HCT116 (cell line): ENCODE results near the gene MFAP2. TPM values are rescaled to one million over a fixed set of nuclear protein-coding genes. Genes with fewer than 3 reads are reported as not detected.

Experiments
- ATAC-seq: fragments of 200-7000 bp; cut with Tn5 transposase; 2 replicates; pipeline ENCODE4 v1.9.1; 2020; ENCODE audit warnings: mild to moderate bottlenecking, moderate library complexity
- BruUV-seq: library from RNA; stranded (reverse); fragments of 400-500 nt; replicated peaks from 2 replicates; lab custom pipeline; 2021; lab: Mats Ljungman, UMichigan
- CTCF ChIA-PET: fragments of 300-600 bp; sonication (Branson Sonifier 250); formaldehyde crosslinking; loops from one replicate; lab custom pipeline; 2021; ENCODE audit warnings: antibody characterized with exemption; lab: Charles Lee
- POLR2A ChIA-PET: fragments of 300-600, 350-600 bp; sonication (Branson Sonifier 250); formaldehyde crosslinking; loops from one replicate; lab custom pipeline; 2021; ENCODE audit warnings: antibody characterized with exemption; lab: Charles Lee
- RAD21 ChIA-PET, 2 experiments: fragments of 300-600 bp; sonication (Branson Sonifier 250); formaldehyde crosslinking; loops; one replicate each; lab custom pipeline; 2023; ENCODE audit warnings: low total read pairs in 2 of 2; ENCODE audit not compliant: uncharacterized antibody in 2 of 2, unreplicated experiment in 2 of 2, low non-redundant PET in 1 of 2; lab: Charles Lee
- DNase-seq: peaks from one replicate; pipeline ENCODE4 v3.0.0-alpha.2; 2010; ENCODE audit warnings: low read depth, low spot score
- H2AFZ ChIP-seq: fragments of 200-600 bp; shearing (Covaris generic), sonication (generic); 2 replicates; pipeline ENCODE4 v1.6.1; 2017; ENCODE audit warnings: low read depth, mixed run types, mixed read lengths, antibody characterized with exemption, low read length; ENCODE audit not compliant: poor library complexity, severe bottlenecking
- H3K27ac ChIP-seq: 2 replicates; pipeline ENCODE4 v1.5.1; 2012; ENCODE audit warnings: low read depth, low read length
- H3K27me3 ChIP-seq: fragments of 200-600 bp; sonication (generic); 2 replicates; pipeline ENCODE4 v1.6.1; 2016; ENCODE audit warnings: mixed run types, low read length, mixed read lengths; ENCODE audit not compliant: insufficient read depth
- H3K36me3 ChIP-seq, 2 experiments: fragments of 200-500 bp in 1 of 2; fragments of 200-600 bp in 1 of 2; sonication (Bioruptor generic) in 1 of 2; sonication (generic) in 1 of 2; 2 replicates each; pipeline versions ENCODE4 v1.5.1 to v1.6.1; 2014 to 2016; ENCODE audit warnings: low read length in 2 of 2, inconsistent platforms in 1 of 2, mixed read lengths in 1 of 2, mixed run types in 1 of 2; ENCODE audit not compliant: insufficient read depth in 2 of 2, control insufficient read depth in 1 of 2
- H3K4me1 ChIP-seq, 2 experiments: fragments of 200-600 bp in 1 of 2; sonication (generic) in 1 of 2; 2 replicates each; pipeline versions ENCODE4 v1.5.1 to v1.6.1; 2012 to 2017; ENCODE audit warnings: low read length in 2 of 2, inconsistent platforms in 1 of 2, mild to moderate bottlenecking in 1 of 2, mixed read lengths in 1 of 2, mixed run types in 1 of 2, moderate library complexity in 1 of 2; ENCODE audit not compliant: insufficient read depth in 2 of 2, control insufficient read depth in 1 of 2
- H3K4me2 ChIP-seq: fragments of 200-600 bp; sonication (generic); 2 replicates; pipeline ENCODE4 v1.6.1; 2017; ENCODE audit warnings: mixed run types, low read length, mixed read lengths
- H3K4me3 ChIP-seq, 2 experiments: fragments of 200-600 bp in 1 of 2; sonication (generic) in 1 of 2; replicated peaks in 1 of 2; 2 replicates each; pipeline ENCODE4 v1.5.1; 2011 to 2016; ENCODE audit warnings: low read length in 2 of 2, control low read depth in 1 of 2, low read depth in 1 of 2, mild to moderate bottlenecking in 1 of 2, mixed read lengths in 1 of 2, mixed run types in 1 of 2
- H3K79me2 ChIP-seq: fragments of 200-600 bp; sonication (generic); 2 replicates; pipeline ENCODE4 v1.6.1; 2017; ENCODE audit warnings: mild to moderate bottlenecking, mixed run types, low read length, moderate library complexity, mixed read lengths; ENCODE audit not compliant: insufficient read depth
- H3K9ac ChIP-seq: fragments of 200-600 bp; sonication (generic); 2 replicates; pipeline ENCODE4 v1.6.1; 2016; ENCODE audit warnings: low read length, mixed read lengths
- H3K9me2 ChIP-seq: fragments of 200-600 bp; sonication (generic), shearing (Covaris generic); 2 replicates; pipeline ENCODE4 v1.6.1; 2017; ENCODE audit warnings: mixed run types, mild to moderate bottlenecking, moderate library complexity; ENCODE audit not compliant: insufficient read depth
- H3K9me3 ChIP-seq, 2 experiments: fragments of 200-500 bp in 1 of 2; fragments of 200-600 bp in 1 of 2; sonication (Bioruptor generic) in 1 of 2; sonication (generic) in 1 of 2; 2 replicates each; pipeline ENCODE4 v1.6.1; 2014 to 2017; ENCODE audit warnings: low read length in 2 of 2, mixed read lengths in 2 of 2, inconsistent platforms in 1 of 2, low read depth in 1 of 2, mild to moderate bottlenecking in 1 of 2, mixed run types in 1 of 2, moderate library complexity in 1 of 2; ENCODE audit not compliant: control insufficient read depth in 1 of 2, insufficient read depth in 1 of 2
- H4K20me1 ChIP-seq: fragments of 200-600 bp; sonication (generic), shearing (Covaris generic); 2 replicates; pipeline ENCODE4 v1.6.1; 2017; ENCODE audit warnings: mixed run types, mild to moderate bottlenecking, moderate library complexity; ENCODE audit not compliant: insufficient read depth
- CBX3 ChIP-seq: IDR thresholded peaks from 2 replicates; pipeline ENCODE4 v1.6.1; 2012; ENCODE audit warnings: low read depth
- CEBPB ChIP-seq: IDR thresholded peaks from 2 replicates; pipeline ENCODE4 v1.6.1; 2012; ENCODE audit warnings: low read depth
- ELF1 ChIP-seq: IDR thresholded peaks from 2 replicates; pipeline ENCODE4 v1.6.1; 2012; ENCODE audit warnings: low read depth, borderline replicate concordance
- EZH2 ChIP-seq: fragments of 200-600 bp; sonication (generic); IDR thresholded peaks from 2 replicates; pipeline ENCODE4 v1.6.1; 2017; ENCODE audit warnings: antibody characterized with exemption, mixed run types
- EZH2phosphoT487 ChIP-seq: fragments of 200-600 bp; IDR thresholded peaks from 2 replicates; pipeline ENCODE4 v1.6.1; 2018; ENCODE audit warnings: antibody characterized with exemption, borderline replicate concordance
- FOSL1 ChIP-seq: IDR thresholded peaks from 2 replicates; pipeline ENCODE4 v1.6.1; 2012; ENCODE audit warnings: low read depth
- JUND ChIP-seq: IDR thresholded peaks from 2 replicates; pipeline ENCODE4 v1.6.1; 2012
- POLR2A ChIP-seq: IDR thresholded peaks from 2 replicates; pipeline ENCODE4 v1.7.0; 2011; ENCODE audit warnings: borderline replicate concordance; ENCODE audit not compliant: insufficient read depth, insufficient read length; ENCODE audit errors: extremely low read depth
- SRF ChIP-seq: IDR thresholded peaks from 2 replicates; pipeline ENCODE4 v1.6.1; 2012; ENCODE audit warnings: low read depth
- TCF7L2 ChIP-seq: IDR thresholded peaks from 2 replicates; pipeline ENCODE4 v1.7.0; 2011; ENCODE audit warnings: borderline replicate concordance, inconsistent platforms; ENCODE audit not compliant: insufficient read depth, insufficient read length; ENCODE audit errors: extremely low read depth
- ZFX ChIP-seq: fragments of 450-650 bp; IDR thresholded peaks from 2 replicates; pipeline ENCODE4 v1.6.1; 2017
- intact Hi-C: fragments of 100-400 bp; cut with micrococcal nuclease; formaldehyde crosslinking; loops from 2 replicates; pipeline ENCODE4 v1.10.0; 2022
- total RNA-seq: library from RNA; stranded (reverse); gene quantifications from one replicate; pipeline ENCODE4 v1.2.1, GENCODE V29; 2021; ENCODE audit not compliant: unreplicated experiment
- TF ChIP-seq, protein P1 (sequence below): IDR thresholded peaks from 2 replicates; pipeline ENCODE4 v1.6.1; 2012
- TF ChIP-seq, protein P2 (sequence below): IDR thresholded peaks from 2 replicates; pipeline ENCODE4 v1.6.1; 2012; ENCODE audit warnings: low read depth

MFAP2 gene
- total RNA-seq, 1 experiment from 2014 or later = 63.1 TPM

DNA sequence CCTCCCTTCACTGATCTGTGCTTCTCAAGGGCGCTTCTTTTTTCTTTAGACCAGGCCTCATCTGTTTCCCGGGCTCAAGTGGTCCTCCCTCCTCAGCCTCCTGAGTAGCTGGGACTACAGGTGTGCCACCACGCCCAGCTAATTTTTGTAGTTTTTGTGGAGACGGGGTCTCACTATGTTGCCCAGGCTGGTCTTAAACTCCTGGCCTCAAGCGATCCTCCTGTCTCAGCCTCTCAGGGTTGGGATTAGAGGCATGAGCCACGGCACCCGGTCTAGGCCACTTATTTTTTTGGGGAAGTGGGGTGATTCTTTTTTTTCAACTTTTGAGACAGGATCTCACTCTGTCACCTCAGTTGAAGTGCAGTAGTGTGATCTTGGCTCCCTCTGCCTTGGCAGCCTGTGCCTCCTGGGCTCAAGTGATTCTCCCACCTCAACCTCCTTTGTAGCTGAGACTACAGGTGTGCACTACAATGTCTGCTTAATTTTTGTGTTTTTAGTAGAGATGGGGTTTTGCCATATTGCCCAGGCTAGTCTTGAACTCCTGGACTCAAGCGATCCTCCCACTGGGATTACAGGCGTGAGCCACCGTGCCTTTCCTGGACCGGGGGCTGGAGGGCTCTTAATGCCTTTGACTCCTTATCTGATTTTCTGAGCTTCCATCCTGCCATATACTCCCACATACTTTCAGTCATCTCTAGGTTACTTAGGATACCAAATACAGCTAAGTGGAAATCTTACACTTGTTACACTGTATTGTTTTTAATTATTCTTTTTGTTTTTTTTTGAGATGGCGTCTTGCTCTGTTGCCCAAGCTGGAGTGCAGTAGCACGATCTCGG lies 18.9 kb downstream of the MFAP2 start:
- Histone ChIP-seq H3K9me3 (no peaks in the 10 kb centered on the region), H3K27ac (peak overlapping the region; percentile 84), H3K4me2 (peak overlapping the region; percentile 71), H3K9ac (peak overlapping the region; percentile 46), H4K20me1 (no peaks in the 10 kb centered on the region), H3K79me2 (no peaks in the 10 kb centered on the region), H3K4me1 (peaks cover 12 to 17% of the 10 kb centered on the region in 2 experiments), H3K9me2 (no peaks in the 10 kb centered on the region), H2AFZ (no peak overlapping the region), H3K4me3 (peak overlapping the region; percentile 35 to 54), H3K27me3 (no peaks in the 10 kb centered on the region), H3K36me3 (no peaks in the 10 kb centered on the region)
- CTCF ChIA-PET = interaction anchor here (0.5 to 2.5 kb wide), 9 partner anchors 10 to 340 kb away, joined by 3 to 23 read pairs (median 4); no protein-coding TSS in a partner anchor
- ATAC-seq (peak; percentile 1; the same call in 1 of the 2 replicates), DNase-seq (no peak)
- intact Hi-C loops = loop anchor here (5.0 kb wide), 1 partner anchor 51 kb away; the partner anchor contains the start of gene ATP13A2
- TF ChIP-seq ZFX (no peak), TCF7L2 (no peak), SRF (no peak), EZH2phosphoT487 (no peak), CBX3 (no peak)
- RAD21 ChIA-PET = interaction anchor here in 1 of 2 experiments (0.5 kb wide), 1 partner anchor 97 kb away, joined by 4 read pairs; no protein-coding TSS in a partner anchor
- POLR2A ChIA-PET = interaction anchor here (1.3 kb wide), 1 partner anchor 56 kb away, joined by 4 read pairs; no protein-coding TSS in a partner anchor
- BruUV-seq = TSS peak; percentile 53

DNA sequence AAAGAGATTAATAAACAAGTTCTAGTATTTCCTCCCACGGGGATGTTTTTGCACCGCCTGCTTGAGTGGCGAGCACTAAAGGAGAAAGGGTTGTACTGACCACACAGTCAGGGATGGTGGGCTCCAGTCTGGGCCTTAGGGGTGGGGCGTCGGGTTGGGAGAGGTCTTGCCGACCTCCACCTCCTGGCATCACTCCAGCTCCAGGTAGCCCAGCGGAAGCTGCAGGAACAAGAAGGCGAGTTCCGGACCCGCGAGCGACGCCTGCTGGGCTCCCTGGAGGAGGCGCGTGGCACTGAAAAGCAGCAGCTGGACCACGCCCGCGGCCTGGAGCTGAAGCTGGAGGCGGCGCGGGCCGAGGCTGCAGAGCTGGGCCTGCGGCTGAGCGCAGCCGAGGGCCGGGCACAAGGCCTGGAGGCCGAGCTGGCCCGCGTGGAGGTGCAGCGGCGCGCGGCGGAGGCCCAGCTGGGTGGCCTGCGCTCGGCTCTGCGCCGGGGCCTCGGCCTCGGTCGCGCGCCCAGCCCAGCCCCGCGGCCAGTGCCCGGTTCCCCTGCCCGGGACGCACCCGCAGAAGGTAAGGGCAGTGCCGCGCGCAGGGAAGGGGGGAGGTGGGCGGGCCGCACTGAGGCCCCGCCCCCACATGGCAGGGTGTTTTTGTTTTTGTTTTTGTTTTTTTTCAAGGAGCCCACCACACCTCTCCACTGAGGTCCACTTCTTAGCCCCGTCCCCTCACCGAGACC lies 19.7 kb downstream of the MFAP2 start:
- no peaks in the 10 kb centered on the region for H3K9me3 ChIP-seq
- CTCF ChIA-PET = interaction anchor here (0.5 to 2.5 kb wide), 9 partner anchors 9 to 340 kb away, joined by 3 to 23 read pairs (median 4); no protein-coding TSS in a partner anchor
- TF ChIP-seq FOSL1 (no peak), JUND (no peak), ELF1 (no peak; the same call in 1 of the 2 replicates), EZH2 (no peak), CEBPB (no peak), POLR2A (no peak)
- TF ChIP-seq, protein P1, sequence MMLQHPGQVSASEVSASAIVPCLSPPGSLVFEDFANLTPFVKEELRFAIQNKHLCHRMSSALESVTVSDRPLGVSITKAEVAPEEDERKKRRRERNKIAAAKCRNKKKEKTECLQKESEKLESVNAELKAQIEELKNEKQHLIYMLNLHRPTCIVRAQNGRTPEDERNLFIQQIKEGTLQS = no peak
- TF ChIP-seq, protein P2, sequence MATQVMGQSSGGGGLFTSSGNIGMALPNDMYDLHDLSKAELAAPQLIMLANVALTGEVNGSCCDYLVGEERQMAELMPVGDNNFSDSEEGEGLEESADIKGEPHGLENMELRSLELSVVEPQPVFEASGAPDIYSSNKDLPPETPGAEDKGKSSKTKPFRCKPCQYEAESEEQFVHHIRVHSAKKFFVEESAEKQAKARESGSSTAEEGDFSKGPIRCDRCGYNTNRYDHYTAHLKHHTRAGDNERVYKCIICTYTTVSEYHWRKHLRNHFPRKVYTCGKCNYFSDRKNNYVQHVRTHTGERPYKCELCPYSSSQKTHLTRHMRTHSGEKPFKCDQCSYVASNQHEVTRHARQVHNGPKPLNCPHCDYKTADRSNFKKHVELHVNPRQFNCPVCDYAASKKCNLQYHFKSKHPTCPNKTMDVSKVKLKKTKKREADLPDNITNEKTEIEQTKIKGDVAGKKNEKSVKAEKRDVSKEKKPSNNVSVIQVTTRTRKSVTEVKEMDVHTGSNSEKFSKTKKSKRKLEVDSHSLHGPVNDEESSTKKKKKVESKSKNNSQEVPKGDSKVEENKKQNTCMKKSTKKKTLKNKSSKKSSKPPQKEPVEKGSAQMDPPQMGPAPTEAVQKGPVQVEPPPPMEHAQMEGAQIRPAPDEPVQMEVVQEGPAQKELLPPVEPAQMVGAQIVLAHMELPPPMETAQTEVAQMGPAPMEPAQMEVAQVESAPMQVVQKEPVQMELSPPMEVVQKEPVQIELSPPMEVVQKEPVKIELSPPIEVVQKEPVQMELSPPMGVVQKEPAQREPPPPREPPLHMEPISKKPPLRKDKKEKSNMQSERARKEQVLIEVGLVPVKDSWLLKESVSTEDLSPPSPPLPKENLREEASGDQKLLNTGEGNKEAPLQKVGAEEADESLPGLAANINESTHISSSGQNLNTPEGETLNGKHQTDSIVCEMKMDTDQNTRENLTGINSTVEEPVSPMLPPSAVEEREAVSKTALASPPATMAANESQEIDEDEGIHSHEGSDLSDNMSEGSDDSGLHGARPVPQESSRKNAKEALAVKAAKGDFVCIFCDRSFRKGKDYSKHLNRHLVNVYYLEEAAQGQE = no peak

More for the DNA sequence above, 19.7 kb downstream of the MFAP2 start:
- intact Hi-C loops = loop anchor here (5.0 kb wide), 1 partner anchor 52 kb away; the partner anchor contains the start of gene ATP13A2
- Histone ChIP-seq H3K9ac (peak overlapping the region; percentile 46), H3K4me1 (peaks cover 12 to 17% of the 10 kb centered on the region in 2 experiments), H3K27ac (peak overlapping the region; percentile 84), H3K4me2 (peak overlapping the region; percentile 71), H2AFZ (peak overlapping the region; percentile 15), H3K79me2 (no peaks in the 10 kb centered on the region), H3K9me2 (no peaks in the 10 kb centered on the region), H4K20me1 (no peaks in the 10 kb centered on the region), H3K4me3 (peak overlapping the region; percentile 35 to 54), H3K27me3 (no peaks in the 10 kb centered on the region), H3K36me3 (no peaks in the 10 kb centered on the region)
- ATAC-seq (peak; percentile 91), DNase-seq (peak; percentile 72)
- ChIA-PET RAD21 (interaction anchor here in 1 of 2 experiments (0.5 kb wide), 1 partner anchor 98 kb away, joined by 4 read pairs; no protein-coding TSS in a partner anchor), POLR2A (interaction anchor here (0.8 kb wide), 1 partner anchor 9 kb away, joined by 3 read pairs; no protein-coding TSS in a partner anchor)
- BruUV-seq = no TSS peak
